Heart left ventricle (tissue), 16 donors: ENCODE measurements around the gene CDH13. TPM values are rescaled to one million over a fixed set of nuclear protein-coding genes. Genes with fewer than 3 reads are reported as not detected.

Experiments
- ATAC-seq, 4 donors: fragments of 200-7000 bp; cut with Tn5 transposase; one replicate each; pipeline ENCODE4 v1.9.1; 2020 to 2022; ENCODE audit warnings: moderate library complexity in 4 of 4, mild to moderate bottlenecking in 3 of 4, moderate number of reproducible peaks in 1 of 4
- DNase-seq, 5 donors: peaks; one replicate each; pipeline ENCODE4 v3.0.0-alpha.2; 2020
- H3K27ac ChIP-seq, 12 donors: fragments of 200-600 bp; sonication (generic) in 4 of 12; one replicate each; pipeline versions ENCODE4 v1.5.0 to v1.8.0; 2016 to 2022; ENCODE audit warnings: mild to moderate bottlenecking in 2 of 12
- H3K27me3 ChIP-seq, 9 donors: fragments of 200-600 bp; sonication (generic) in 2 of 9; one replicate each; pipeline versions ENCODE4 v1.5.1 to v1.8.0; 2016 to 2022; ENCODE audit warnings: mild to moderate bottlenecking in 3 of 9
- H3K36me3 ChIP-seq, 9 donors: fragments of 200-600 bp; sonication (generic) in 2 of 9; one replicate each; pipeline versions ENCODE4 v1.5.0 to v1.8.0; 2018 to 2022; ENCODE audit warnings: mild to moderate bottlenecking in 2 of 9
- H3K4me1 ChIP-seq, 12 donors: fragments of 200-600 bp; sonication (generic) in 4 of 12; one replicate each; pipeline versions ENCODE4 v1.5.0 to v1.8.0; 2016 to 2022; ENCODE audit warnings: mild to moderate bottlenecking in 3 of 12
- H3K4me3 ChIP-seq, 12 donors: fragments of 200-600 bp; sonication (generic) in 4 of 12; one replicate each; pipeline versions ENCODE4 v1.5.0 to v1.8.0; 2017 to 2022; ENCODE audit warnings: mild to moderate bottlenecking in 9 of 12, moderate library complexity in 4 of 12
- H3K9me3 ChIP-seq, 12 donors: fragments of 200-600 bp; sonication (generic) in 4 of 12; one replicate each; pipeline versions ENCODE4 v1.5.0 to v1.8.0; 2016 to 2022; ENCODE audit warnings: mild to moderate bottlenecking in 1 of 12
- POLR2A ChIP-seq, 2 donors: fragments of 450-650 bp; IDR thresholded peaks; one replicate each; pipeline ENCODE4 v1.6.1; 2017; ENCODE audit warnings: antibody characterized with exemption in 2 of 2, mild to moderate bottlenecking in 2 of 2, moderate library complexity in 2 of 2
- WGBS, 4 donors: extraction: QIAGEN DNeasy Blood & Tissue Kit in 2 of 4; methylation state at CpG; one replicate each; pipeline versions ENCODE4 v1.1.5 to v1.1.7; 2013 to 2018; 5-methylcytosine and 5-hydroxymethylcytosine counted together
- intact Hi-C, 10 donors: fragments of 100-400 bp; cut with DNase I; formaldehyde crosslinking; loops; one replicate each; pipeline versions ENCODE4 v1.11.1 to v1.14.2; 2022
- polyA plus RNA-seq, 2 donors: library from polyadenylated mRNA; stranded (reverse); fragments of 200-250 nt; gene quantifications; one replicate each; pipeline ENCODE4 v1.2.3, GENCODE V29; 2013
- total RNA-seq, 9 donors: library from RNA; depleted of rRNA in 2 of 9; stranded (reverse); fragments of >200 nt in 2 of 9; fragmentation: NEBNext Ultra II Directional in 3 of 9; extraction: Animal tissue kit (Norgen Biotek cat#: 25700) in 3 of 9; gene quantifications; one replicate each; pipeline versions ENCODE4 v1.1.0 to v1.2.4, GENCODE V29; 2016 to 2023
- TF ChIP-seq, protein P1 (sequence below), 12 donors: fragments of 200-600 bp; sonication (generic) in 4 of 12; IDR thresholded peaks; one replicate each; pipeline versions ENCODE4 v1.5.0 to v1.8.0; 2018 to 2022; ENCODE audit warnings: antibody characterized with exemption in 12 of 12, mild to moderate bottlenecking in 5 of 12
- donor health status: ischemic (EF 13 %, LVEDD 7.1; RV severe dilation, severe dysfunction).
- donor health status: healthy with polysubstance abuse.
- donor health status: DM: no; HTN: yes; CAD: no.
- donor health status: DM: no; HTN: no; CAD: no.
- donor health status: ischemic (EF 25% LVEDD 6.9; RV normal size, moderate dysfunction).
- donor health status: ischemic (EF 25% LVEDD 5.7; RV mildly dilated, moderate dysfunction).
- donor health status: healthy.
- donor health status: DM: yes; HTN: yes; CAD: no.
- donor health status: ischemic (EF 35%, LVEDD 5.7; RV mildly dilated, moderate dysfunction).
- donor health status: nonischemic (EF 11% LVEDD 7.7; RV severe dilation, severe dysfunction).
- donor health status: DM: yes; HTN: yes; CAD: no.
- donor health status: PGD.
- donor health status: ischemic (EF 29% LVEDD 5.4; RV normal size, mild dysfunction).
- donor health status: nonischemic (EF 23%, LVEDD 6.1; RV moderate dilation, normal function).

Gene CDH13
- total and polyA plus RNA-seq, 11 donors = 15.0 to 172 (median 137) TPM

DNA sequence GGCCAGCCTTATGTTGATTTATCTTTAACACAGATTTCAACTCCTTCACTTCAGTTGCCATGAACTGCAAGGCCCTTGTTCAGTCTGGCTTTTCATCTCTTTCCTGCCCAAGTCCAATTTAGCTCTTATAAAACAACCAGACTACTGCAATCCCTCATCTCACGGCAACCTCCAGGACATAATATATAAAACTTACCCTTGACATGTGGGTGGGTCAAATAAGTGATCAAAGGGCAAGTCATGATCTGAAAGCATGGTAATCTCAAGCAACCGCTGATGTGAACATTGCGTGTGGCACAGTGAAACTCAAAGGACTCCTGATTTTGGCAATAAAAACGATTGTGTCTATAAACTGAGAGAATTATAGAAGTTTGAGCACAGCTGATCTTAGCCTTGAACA is 364.6 kb downstream of the CDH13 start:
- no peak overlapping the region for H3K27ac ChIP-seq
- TF ChIP-seq, protein P1, sequence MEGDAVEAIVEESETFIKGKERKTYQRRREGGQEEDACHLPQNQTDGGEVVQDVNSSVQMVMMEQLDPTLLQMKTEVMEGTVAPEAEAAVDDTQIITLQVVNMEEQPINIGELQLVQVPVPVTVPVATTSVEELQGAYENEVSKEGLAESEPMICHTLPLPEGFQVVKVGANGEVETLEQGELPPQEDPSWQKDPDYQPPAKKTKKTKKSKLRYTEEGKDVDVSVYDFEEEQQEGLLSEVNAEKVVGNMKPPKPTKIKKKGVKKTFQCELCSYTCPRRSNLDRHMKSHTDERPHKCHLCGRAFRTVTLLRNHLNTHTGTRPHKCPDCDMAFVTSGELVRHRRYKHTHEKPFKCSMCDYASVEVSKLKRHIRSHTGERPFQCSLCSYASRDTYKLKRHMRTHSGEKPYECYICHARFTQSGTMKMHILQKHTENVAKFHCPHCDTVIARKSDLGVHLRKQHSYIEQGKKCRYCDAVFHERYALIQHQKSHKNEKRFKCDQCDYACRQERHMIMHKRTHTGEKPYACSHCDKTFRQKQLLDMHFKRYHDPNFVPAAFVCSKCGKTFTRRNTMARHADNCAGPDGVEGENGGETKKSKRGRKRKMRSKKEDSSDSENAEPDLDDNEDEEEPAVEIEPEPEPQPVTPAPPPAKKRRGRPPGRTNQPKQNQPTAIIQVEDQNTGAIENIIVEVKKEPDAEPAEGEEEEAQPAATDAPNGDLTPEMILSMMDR (IDR thresholded peaks at IDR 0.05) = no peak
- TF ChIP-seq POLR2A (IDR thresholded peaks at IDR 0.05) = no peak
- H3K4me1 ChIP-seq = peaks cover 0 to 11% (median 2%) of the 10 kb centered on the region in 12 donors
- intact Hi-C loops = loop anchor here in 2 of 10 donors (10.0 kb wide), 2 partner anchors 357 to 367 kb away; partner anchors contain the start of gene CDH13 (in 1 of the 2)
- no peaks in the 10 kb centered on the region for H3K9me3 ChIP-seq
- DNase-seq (no peak), ATAC-seq (no peak)
- no peaks in the 10 kb centered on the region for H3K27me3 ChIP-seq
- WGBS, 4 donors = 89 to 96% (median 92%) methylated on average over 4 of the region's 4 CpGs
- H3K36me3 ChIP-seq = no peaks in the 10 kb centered on the region
- H3K4me3 ChIP-seq = no peak overlapping the region

DNA sequence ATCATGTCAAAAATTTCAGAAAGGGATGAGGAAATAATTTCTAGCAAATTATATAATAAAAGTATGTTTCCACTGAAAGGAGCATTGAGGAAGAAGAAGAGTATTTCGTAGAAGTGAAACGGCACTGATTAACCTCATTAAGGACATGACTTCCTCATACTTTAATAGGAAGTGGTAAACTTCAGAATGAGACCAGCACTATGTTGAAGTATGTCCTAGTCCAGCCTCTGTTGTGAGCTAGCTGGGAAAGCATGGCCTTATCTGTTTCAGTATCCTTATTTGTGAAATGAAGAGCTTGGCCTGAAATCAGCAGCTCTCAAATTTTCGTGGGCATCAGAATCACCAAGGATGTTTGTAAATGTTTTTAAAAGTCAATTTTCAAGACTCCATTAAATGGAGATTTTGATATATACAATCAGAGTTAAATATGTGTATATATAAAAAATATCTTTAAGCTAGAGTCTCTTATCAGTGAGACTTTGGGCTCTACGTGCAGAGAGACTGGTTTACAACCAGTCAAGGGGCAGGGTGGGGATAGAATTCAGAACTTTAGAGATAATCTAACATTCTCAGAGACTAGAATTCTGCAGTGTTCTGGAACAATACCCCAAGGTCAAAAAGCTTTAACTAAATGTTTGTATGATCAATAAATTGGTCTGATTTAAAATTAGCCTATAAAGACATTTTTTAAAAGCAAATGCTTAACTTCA is 365.4 kb downstream of the CDH13 start:
- Histone ChIP-seq H3K4me1 (peaks cover 0 to 12% (median 4%) of the 10 kb centered on the region in 12 donors), H3K27ac (no peak overlapping the region), H3K9me3 (no peaks in the 10 kb centered on the region), H3K4me3 (no peak overlapping the region), H3K36me3 (no peaks in the 10 kb centered on the region), H3K27me3 (no peaks in the 10 kb centered on the region)
- intact Hi-C loops = loop anchor here in 2 of 10 donors (10.0 kb wide), 2 partner anchors 357 to 367 kb away; partner anchors contain the start of gene CDH13 (in 1 of the 2)
- no peak for ATAC-seq
- TF ChIP-seq, protein P1 (IDR thresholded peaks at IDR 0.05) = no peak
- no peak for TF ChIP-seq POLR2A (IDR thresholded peaks at IDR 0.05)
- 57 to 66% (median 61%) methylated on average over 4 of the region's 4 CpGs for WGBS, 4 donors
- no peak for DNase-seq

DNA sequence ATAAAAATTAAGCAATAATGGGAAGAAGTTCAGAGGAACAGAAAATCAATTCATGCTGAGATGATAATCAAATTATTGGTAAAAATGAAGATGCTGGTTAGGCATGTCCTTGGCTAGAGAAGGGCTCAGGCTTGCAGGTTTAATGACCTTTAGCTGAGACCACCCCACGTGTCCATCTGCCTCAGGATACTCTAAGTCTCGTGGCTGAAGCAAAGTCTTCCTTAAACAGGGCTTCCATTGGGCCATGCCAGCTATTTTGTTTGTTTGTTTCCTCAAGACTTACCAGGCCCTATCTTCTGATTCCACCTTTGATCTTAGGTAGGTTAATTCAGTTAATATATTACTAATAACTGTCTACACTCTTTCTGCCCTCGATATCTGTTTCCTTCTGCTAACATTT is 366.0 kb downstream of the CDH13 start:
- Histone ChIP-seq H3K36me3 (no peaks in the 10 kb centered on the region), H3K4me3 (no peak overlapping the region), H3K27me3 (no peaks in the 10 kb centered on the region), H3K27ac (no peak overlapping the region), H3K9me3 (no peaks in the 10 kb centered on the region), H3K4me1 (peaks cover 0 to 16% (median 4%) of the 10 kb centered on the region in 12 donors)
- intact Hi-C loops = loop anchor here in 2 of 10 donors (10.0 kb wide), 2 partner anchors 358 to 368 kb away; partner anchors contain the start of gene CDH13 (in 1 of the 2)
- DNase-seq = no peak
- no peak for ATAC-seq
- WGBS, 4 donors = 94 to 97% (median 96%) methylated on average over 3 of the region's 3 CpGs
- TF ChIP-seq, protein P1 (IDR thresholded peaks at IDR 0.05) = no peak
- TF ChIP-seq POLR2A (IDR thresholded peaks at IDR 0.05) = no peak

DNA sequence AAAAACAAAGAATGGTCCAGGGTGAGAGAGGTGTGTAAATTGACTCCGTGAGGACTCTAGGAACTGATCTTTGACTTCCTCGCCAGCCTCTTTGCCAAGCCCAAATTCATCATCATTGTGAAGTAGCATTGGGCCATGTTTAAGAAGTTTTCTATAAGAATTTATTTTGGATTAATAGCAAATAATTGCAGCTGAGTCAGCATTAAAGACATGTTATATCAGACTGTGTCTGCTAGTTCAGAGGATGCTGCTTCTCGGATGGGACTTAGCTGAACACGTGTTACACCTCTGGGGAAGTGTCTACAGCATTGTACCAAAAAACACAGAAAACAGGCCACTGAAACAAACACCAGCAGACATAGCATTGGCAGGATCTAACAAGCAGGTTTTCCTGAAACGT is 366.6 kb downstream of the CDH13 start:
- TF ChIP-seq, protein P1 (IDR thresholded peaks at IDR 0.05) = no peak
- no peak for TF ChIP-seq POLR2A (IDR thresholded peaks at IDR 0.05)
- Histone ChIP-seq H3K4me1 (peaks cover 0 to 17% (median 4%) of the 10 kb centered on the region in 12 donors), H3K9me3 (no peaks in the 10 kb centered on the region), H3K36me3 (no peaks in the 10 kb centered on the region), H3K27ac (no peak overlapping the region), H3K27me3 (no peaks in the 10 kb centered on the region), H3K4me3 (no peak overlapping the region)
- WGBS, 4 donors = 80 to 83% (median 81%) methylated on average over 5 of the region's 5 CpGs
- ATAC-seq (no peak), DNase-seq (no peak)
- intact Hi-C loops = loop anchor here in 2 of 10 donors (10.0 kb wide), 2 partner anchors 359 to 369 kb away; partner anchors contain the start of gene CDH13 (in 1 of the 2)
